Mesodermal cell (in vitro differentiated cells): Measurements from ENCODE around the gene ITPR1.
A peak's percentile ranks its signal among the peaks of the same experiment; 100 is the strongest.

Source experiments
- H3K27ac ChIP-seq: 2 replicates; pipeline ENCODE4 v1.7.0; 2013; ENCODE audit warnings: mild to moderate bottlenecking, low read depth, low read length, moderate library complexity; ENCODE audit not compliant: severe bottlenecking
- H3K36me3 ChIP-seq: 2 replicates; pipeline ENCODE4 v1.7.1; 2013; ENCODE audit warnings: mild to moderate bottlenecking, low read length, moderate library complexity; ENCODE audit not compliant: control insufficient read depth, insufficient read depth
- H3K4me1 ChIP-seq: one replicate; pipeline ENCODE4 v1.7.1; 2013; ENCODE audit warnings: mild to moderate bottlenecking, low read length; ENCODE audit not compliant: insufficient read depth, control insufficient read depth, poor library complexity, severe bottlenecking
- H3K4me3 ChIP-seq: 2 replicates; pipeline ENCODE4 v1.7.0; 2013; ENCODE audit warnings: low read length, control low read depth, mild to moderate bottlenecking; ENCODE audit not compliant: insufficient read depth, poor library complexity, severe bottlenecking; ENCODE audit errors: extremely low read depth
- H3K9me3 ChIP-seq: 2 replicates; pipeline ENCODE4 v1.7.1; 2013; ENCODE audit warnings: mild to moderate bottlenecking, low read length, moderate library complexity; ENCODE audit not compliant: control insufficient read depth
- WGBS, 2 experiments: methylation state at CpG; one replicate each; pipeline ENCODE4 v1.1.5; 2013; ENCODE audit warnings: missing lambda C conversion rate in 2 of 2; ENCODE audit not compliant: insufficient coverage in 2 of 2; 5-methylcytosine and 5-hydroxymethylcytosine counted together

Gene ITPR1

DNA sequence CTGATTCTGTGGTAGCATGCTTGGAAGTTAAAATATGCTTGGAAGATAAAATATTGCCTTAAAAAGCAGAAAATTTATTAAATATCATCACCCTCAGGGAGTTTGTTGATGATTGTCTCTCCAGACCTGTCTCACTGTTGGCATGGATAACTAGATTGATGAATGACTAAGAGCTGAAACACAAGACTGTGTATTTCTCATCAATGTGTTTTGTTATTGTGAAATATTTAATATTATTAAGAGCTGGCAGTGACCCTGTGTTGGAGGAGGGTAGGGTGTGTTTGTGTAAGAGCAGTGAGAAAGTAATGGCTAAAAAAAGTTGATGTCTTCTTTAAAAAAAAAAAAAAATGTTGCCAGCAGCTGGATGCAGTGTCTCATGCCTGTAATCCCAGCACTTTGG lies 82.2 kb downstream of the ITPR1 start:
- Histone ChIP-seq H3K4me1 (no peaks in the 10 kb centered on the region), H3K4me3 (no peak overlapping the region)

DNA sequence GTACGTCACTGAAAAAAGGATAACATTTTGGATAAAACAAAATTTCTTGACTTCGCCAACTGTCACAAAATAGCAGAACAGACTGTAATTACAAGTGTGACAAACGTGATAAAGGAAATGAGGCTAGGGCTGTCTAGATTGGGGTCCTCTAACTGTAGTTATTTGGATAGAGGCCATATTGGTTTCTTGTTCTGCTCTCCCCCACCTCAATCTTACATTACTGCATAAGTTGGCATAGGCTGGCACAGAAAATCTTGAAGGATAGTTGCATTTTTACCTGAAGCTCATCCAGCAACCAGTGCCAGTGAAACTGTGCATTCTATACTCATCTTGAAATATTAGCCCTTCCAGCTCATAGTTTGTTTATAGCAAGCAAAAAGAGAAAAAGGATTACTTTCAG lies 84.6 kb downstream of the ITPR1 start:
- H3K4me1 ChIP-seq, result peaks cover 7% of the 10 kb centered on the region
- no peak overlapping the region for H3K4me3 ChIP-seq
- 63 to 100% methylated on average over 1 to 2 of the region's 3 CpGs for WGBS, 2 experiments
- H3K36me3 ChIP-seq, result no peaks in the 10 kb centered on the region
- H3K9me3 ChIP-seq, result no peaks in the 10 kb centered on the region
- no peak overlapping the region for H3K27ac ChIP-seq

More for the DNA sequence above, 82.2 kb downstream of the ITPR1 start:
- Histone ChIP-seq H3K36me3 (no peaks in the 10 kb centered on the region), H3K9me3 (no peaks in the 10 kb centered on the region), H3K27ac (no peak overlapping the region)

DNA sequence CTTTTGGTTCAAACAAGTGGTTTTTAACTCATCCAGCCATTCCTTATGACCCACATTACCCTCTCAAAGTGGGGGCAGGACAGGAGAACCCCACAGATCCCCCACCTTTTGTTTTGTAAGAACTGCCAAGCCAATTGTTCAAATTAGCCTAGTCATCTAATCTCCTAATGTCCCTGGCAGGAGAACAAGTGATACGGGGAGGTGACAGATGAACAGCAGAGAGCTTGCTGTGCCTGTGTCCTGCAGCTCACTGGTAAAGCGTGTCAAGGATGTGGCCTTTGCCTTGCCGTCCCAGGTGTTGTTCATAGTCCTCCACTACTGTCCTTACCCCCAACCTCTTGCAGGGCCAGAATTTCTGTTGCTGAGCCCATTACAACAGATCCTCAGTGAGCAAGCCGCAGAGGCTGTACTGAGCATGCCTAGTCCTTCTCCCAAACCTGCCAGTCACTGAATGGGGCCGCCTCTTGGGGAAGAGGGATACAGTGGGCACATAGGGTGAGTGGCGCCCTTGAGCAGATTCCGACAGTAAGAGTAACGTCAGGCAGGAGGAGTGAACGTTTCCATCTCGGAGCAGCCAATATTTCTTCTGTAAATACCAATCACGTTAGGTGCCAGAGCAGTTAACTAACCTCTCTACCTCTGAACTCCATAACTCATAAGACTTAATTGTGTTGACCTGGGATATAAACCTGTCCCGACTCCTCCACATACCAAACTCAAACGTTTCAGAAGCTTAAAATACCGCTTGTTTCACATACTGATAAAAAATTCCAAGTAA lies 87.4 kb downstream of the ITPR1 start:
- H3K36me3 ChIP-seq, result no peaks in the 10 kb centered on the region
- 92 to 95% methylated on average over 13 of the region's 14 CpGs for WGBS, 2 experiments
- peaks cover 24% of the 10 kb centered on the region for H3K4me1 ChIP-seq
- H3K9me3 ChIP-seq, result no peaks in the 10 kb centered on the region
- H3K27ac ChIP-seq, result peak overlapping the region; percentile 14
- H3K4me3 ChIP-seq, result no peak overlapping the region

DNA sequence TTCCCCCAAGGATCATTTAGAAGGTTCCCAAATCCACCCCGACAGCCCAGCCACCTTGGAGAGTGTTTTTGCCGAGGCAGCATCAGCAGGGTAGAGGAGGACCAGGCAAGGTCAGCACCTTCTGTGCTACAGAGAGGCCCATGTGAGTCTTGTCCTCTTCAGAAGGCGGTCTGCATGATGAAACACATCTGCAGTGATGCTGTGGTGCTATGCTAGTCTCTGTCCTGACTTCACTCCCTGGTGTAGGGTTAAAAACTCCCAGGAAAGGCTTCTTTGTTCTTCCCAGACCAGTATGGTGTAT lies 87.9 kb downstream of the ITPR1 start:
- no peaks in the 10 kb centered on the region for H3K9me3 ChIP-seq
- peak overlapping the region; percentile 14 for H3K27ac ChIP-seq
- peaks cover 24% of the 10 kb centered on the region for H3K4me1 ChIP-seq
- H3K4me3 ChIP-seq, result no peak overlapping the region
- 80 to 97% methylated on average over 1 to 3 of the region's 3 CpGs for WGBS, 2 experiments
- H3K36me3 ChIP-seq, result no peaks in the 10 kb centered on the region

DNA sequence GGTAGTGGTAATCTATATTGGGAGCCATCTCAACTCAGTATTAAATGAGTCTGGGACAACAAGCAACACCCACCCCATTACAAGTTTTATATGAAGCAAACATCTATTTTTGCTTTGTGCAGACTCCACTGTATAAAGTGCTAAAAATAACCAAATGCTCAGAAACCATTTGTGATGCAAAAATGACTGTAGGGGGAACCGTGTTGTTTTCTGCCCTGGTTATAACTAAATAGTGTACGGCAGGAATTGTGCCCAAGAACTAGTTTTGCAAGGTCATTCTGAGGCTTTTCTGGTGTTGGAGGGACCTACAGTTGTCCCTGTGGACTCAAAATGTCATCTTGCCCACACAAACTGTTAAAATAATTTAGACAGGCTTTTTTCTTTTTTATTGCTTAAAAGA lies 88.3 kb downstream of the ITPR1 start:
- H3K36me3 ChIP-seq, result no peaks in the 10 kb centered on the region
- H3K4me1 ChIP-seq, result peaks cover 24% of the 10 kb centered on the region
- 89 to 100% methylated on average over 1 to 2 of the region's 2 CpGs for WGBS, 2 experiments
- no peak overlapping the region for H3K27ac ChIP-seq
- H3K4me3 ChIP-seq, result no peak overlapping the region
- no peaks in the 10 kb centered on the region for H3K9me3 ChIP-seq

DNA sequence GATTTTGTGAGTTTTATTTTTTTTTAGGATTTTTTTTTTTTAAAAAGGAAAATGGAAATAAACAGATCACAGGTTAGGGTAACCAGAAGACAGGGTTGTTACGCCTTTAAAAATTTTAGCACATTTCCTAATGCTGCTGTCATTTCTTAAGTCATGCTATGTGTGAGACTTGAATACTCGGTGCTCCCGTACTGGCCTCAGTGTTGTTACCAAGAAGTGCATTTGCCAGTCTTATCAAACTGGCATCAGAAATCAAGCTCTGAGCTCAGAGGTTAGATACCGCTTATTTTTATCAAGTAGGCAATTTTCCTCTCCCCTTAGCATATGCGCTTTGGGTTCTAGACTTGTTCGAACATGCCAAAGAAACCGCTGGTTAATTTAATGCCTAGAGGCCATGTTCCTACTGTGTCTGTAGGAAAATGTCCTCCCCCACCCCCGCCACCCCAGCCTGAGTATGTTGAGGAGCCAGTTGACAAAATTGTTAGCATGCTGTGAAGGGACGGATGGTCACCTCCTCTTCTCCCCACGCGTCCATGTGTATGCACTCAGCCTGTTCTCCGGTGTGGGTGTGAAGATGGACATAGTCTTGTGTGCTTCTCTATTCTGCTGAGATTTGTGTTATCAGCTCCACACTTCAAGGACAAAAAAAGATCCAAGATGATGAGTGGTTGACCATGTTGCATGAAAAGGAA lies 88.9 kb downstream of the ITPR1 start:
- WGBS, 2 experiments, result 84 to 88% methylated on average over 5 to 6 of the region's 12 CpGs
- Histone ChIP-seq H3K4me1 (peaks cover 24% of the 10 kb centered on the region), H3K27ac (peak overlapping the region; percentile 59), H3K36me3 (no peaks in the 10 kb centered on the region), H3K4me3 (no peak overlapping the region), H3K9me3 (no peaks in the 10 kb centered on the region)

DNA sequence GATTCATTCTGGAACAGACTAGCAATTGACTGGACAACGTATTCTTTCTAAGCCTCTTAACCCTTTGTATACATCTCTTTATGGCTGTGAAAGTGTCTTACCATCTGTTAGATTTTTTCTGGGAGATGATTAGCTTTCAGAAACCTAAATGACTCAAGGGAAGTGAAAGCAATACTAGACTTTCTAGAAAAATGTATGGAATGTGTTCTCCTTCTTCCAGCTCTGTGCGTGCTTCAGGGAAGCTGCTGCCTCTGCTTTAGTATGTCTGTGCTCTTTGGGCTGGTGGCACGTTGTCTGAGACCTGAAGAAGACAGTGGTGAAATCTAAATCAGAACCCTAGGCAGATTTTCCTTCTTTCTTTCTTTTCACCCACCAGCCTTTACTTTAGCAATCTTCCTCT lies 89.5 kb downstream of the ITPR1 start:
- Histone ChIP-seq H3K27ac (peak overlapping the region; percentile 59), H3K4me1 (peaks cover 24% of the 10 kb centered on the region), H3K36me3 (no peaks in the 10 kb centered on the region), H3K9me3 (no peaks in the 10 kb centered on the region), H3K4me3 (no peak overlapping the region)
- 83% methylated on average over 1 to 2 of the region's 3 CpGs for WGBS, 2 experiments

DNA sequence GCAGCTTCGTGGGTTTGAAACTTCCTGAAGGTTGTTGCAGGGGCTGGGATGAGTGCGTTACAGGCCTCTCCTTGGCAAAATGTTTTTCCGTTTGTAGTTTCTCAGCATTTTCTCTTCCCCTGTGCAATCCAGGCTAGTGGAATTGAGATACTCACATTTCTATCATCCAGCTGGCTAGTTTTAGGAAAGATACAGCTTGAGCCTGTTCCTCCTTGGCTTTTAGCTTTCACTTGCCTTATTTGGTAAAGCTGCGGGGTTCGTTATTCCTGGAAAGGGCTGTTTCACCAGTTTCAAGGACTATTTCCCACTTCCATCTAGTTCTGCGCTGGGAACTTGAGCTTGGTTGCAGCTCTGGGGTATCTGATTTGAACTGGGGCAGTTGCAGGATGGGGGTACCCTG lies 90.3 kb downstream of the ITPR1 start:
- H3K27ac ChIP-seq, result peak overlapping the region; percentile 59
- H3K4me3 ChIP-seq, result no peak overlapping the region
- peaks cover 30% of the 10 kb centered on the region for H3K4me1 ChIP-seq
- H3K9me3 ChIP-seq, result no peaks in the 10 kb centered on the region
- H3K36me3 ChIP-seq, result no peaks in the 10 kb centered on the region
- 77 to 79% methylated on average over 4 to 5 of the region's 6 CpGs for WGBS, 2 experiments

DNA sequence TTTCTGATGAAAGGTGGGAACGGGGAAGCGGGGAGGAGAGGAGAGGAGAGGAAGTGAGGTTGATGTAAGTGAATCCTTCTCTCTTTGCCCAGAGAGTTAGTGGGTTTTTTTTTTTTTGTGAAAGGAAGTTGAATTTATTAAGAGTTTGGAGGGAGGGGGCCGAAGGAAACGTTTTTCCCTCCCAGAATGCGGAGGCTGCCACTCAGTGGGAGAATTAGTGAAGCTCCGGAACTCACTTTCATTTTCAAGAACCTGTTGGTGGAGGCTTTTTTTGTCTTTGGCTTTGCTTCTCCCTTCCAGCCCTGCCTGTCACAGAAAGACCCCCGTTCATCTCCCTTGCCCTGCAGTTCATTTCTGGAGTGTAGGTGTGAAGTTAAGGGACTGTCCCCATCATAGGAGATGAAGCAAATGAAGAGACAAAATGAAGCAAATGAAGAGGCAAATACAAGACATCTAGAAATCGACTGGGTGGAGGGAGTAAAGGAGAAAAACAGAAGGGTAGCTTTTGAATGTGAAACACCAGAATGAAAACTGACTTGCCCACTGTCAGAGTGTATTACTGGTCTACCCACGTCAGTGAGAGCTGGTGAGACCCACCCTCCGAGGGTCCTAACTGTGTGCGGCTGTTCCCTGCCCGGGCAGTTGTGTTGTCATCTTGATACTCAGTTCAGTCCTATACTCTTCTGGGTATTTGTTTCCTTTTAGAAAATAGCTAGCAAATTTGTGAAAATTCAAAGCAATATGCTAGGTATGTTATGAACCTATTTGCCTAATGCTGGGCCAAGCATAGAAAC lies 91.5 kb downstream of the ITPR1 start:
- no peaks in the 10 kb centered on the region for H3K36me3 ChIP-seq
- H3K27ac ChIP-seq, result peak overlapping the region; percentile 59
- WGBS, 2 experiments, result 82 to 93% methylated on average over 6 to 7 of the region's 12 CpGs
- H3K4me3 ChIP-seq, result no peak overlapping the region
- peaks cover 34% of the 10 kb centered on the region for H3K4me1 ChIP-seq
- no peaks in the 10 kb centered on the region for H3K9me3 ChIP-seq

DNA sequence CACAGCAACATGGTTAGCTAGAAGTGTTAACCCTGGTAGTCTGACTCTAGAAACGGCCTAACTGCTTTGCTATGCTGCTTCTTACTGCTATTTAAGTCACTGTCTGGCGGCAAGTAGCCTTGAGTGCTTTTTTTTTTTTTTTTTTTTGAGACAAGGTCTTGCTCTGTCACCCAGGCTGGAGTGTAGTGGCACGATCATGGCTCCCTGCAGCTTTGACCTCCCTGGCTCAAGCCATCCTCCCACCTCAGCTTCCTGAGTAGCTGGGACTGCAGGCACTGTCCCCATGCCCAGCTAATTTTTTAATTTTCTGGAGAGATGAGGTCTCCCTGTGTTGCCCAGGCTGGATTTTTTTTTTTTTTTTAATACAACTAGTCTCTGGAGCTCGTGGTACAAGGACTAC lies 93.2 kb downstream of the ITPR1 start:
- 57% methylated on average over 1 of the region's 4 CpGs; no CpG with 5 or more reads in 1 of the 2 experiments for WGBS, 2 experiments
- H3K36me3 ChIP-seq, result no peaks in the 10 kb centered on the region
- H3K4me1 ChIP-seq, result peaks cover 34% of the 10 kb centered on the region
- H3K27ac ChIP-seq, result no peak overlapping the region
- no peaks in the 10 kb centered on the region for H3K9me3 ChIP-seq
- H3K4me3 ChIP-seq, result no peak overlapping the region
